ENCODE results near the gene MTA1. TPM values are rescaled to one million over a fixed set of nuclear protein-coding genes. Genes with fewer than 3 reads are reported as not detected.

Gene MTA1
- total RNA-seq, 1 donor from 2014 or later: 227 TPM

- Mint-ChIP-seq H3K4me3 (ENCODE audit: low read depth) (no peak overlapping the region), H3K4me1 (ENCODE audit: low read depth) (no peaks in the 10 kb centered on the region), H3K27ac (peak overlapping the region; percentile 41), H3K36me3 (ENCODE audit: insufficient read depth) (peaks cover 5% of the 10 kb centered on the region), H3K9me3 (ENCODE audit: low read depth) (no peaks in the 10 kb centered on the region), H3K27me3 (no peaks in the 10 kb centered on the region)
- no peak for TF ChIP-seq CTCF (IDR thresholded peaks at IDR 0.05; ENCODE audit: unreplicated experiment)
- DNase-seq (ENCODE audit: low spot score, unreplicated experiment): no peak
These were observed 31.3 kb upstream of the MTA1 start for GRCh38 chr14:105388110-105388951.

GRCh38 chr14:105388976-105389375 is 30.7 kb upstream of the MTA1 start:
- Mint-ChIP-seq H3K36me3 (ENCODE audit: insufficient read depth) (peaks cover 3% of the 10 kb centered on the region), H3K27me3 (no peaks in the 10 kb centered on the region), H3K4me3 (ENCODE audit: low read depth) (no peak overlapping the region), H3K4me1 (ENCODE audit: low read depth) (no peaks in the 10 kb centered on the region), H3K27ac (no peak overlapping the region), H3K9me3 (ENCODE audit: low read depth) (no peaks in the 10 kb centered on the region)
- no peak for TF ChIP-seq CTCF (IDR thresholded peaks at IDR 0.05; ENCODE audit: unreplicated experiment)
- no peak for DNase-seq (ENCODE audit: low spot score, unreplicated experiment)

GRCh38 chr14:105389534-105389933 is 30.1 kb upstream of the MTA1 start:
- no peak for TF ChIP-seq CTCF (IDR thresholded peaks at IDR 0.05; ENCODE audit: unreplicated experiment)
- Mint-ChIP-seq H3K9me3 (ENCODE audit: low read depth) (no peaks in the 10 kb centered on the region), H3K4me1 (ENCODE audit: low read depth) (no peaks in the 10 kb centered on the region), H3K27ac (no peak overlapping the region), H3K36me3 (ENCODE audit: insufficient read depth) (peaks cover 4% of the 10 kb centered on the region), H3K27me3 (no peaks in the 10 kb centered on the region), H3K4me3 (ENCODE audit: low read depth) (no peak overlapping the region)
- DNase-seq (ENCODE audit: low spot score, unreplicated experiment): no peak

GRCh38 chr14:105389976-105390848 is 29.4 kb upstream of the MTA1 start:
- DNase-seq (ENCODE audit: low spot score, unreplicated experiment): no peak
- no peak overlapping the region for H3K4me3 Mint-ChIP-seq (ENCODE audit: low read depth)
- H3K4me1 Mint-ChIP-seq (ENCODE audit: low read depth): no peaks in the 10 kb centered on the region
- H3K36me3 Mint-ChIP-seq (ENCODE audit: insufficient read depth): peaks cover 5% of the 10 kb centered on the region
- H3K27me3 Mint-ChIP-seq: no peaks in the 10 kb centered on the region
- H3K27ac Mint-ChIP-seq: peak overlapping the region; percentile 71
- no peak for TF ChIP-seq CTCF (IDR thresholded peaks at IDR 0.05; ENCODE audit: unreplicated experiment)
- H3K9me3 Mint-ChIP-seq (ENCODE audit: low read depth): no peaks in the 10 kb centered on the region

- Mint-ChIP-seq H3K27ac (no peak overlapping the region), H3K27me3 (no peaks in the 10 kb centered on the region), H3K9me3 (ENCODE audit: low read depth) (no peaks in the 10 kb centered on the region), H3K36me3 (ENCODE audit: insufficient read depth) (peaks cover 3% of the 10 kb centered on the region), H3K4me1 (ENCODE audit: low read depth) (no peaks in the 10 kb centered on the region), H3K4me3 (ENCODE audit: low read depth) (no peak overlapping the region)
- no peak for TF ChIP-seq CTCF (IDR thresholded peaks at IDR 0.05; ENCODE audit: unreplicated experiment)
- DNase-seq (ENCODE audit: low spot score, unreplicated experiment): no peak
These were observed 28.7 kb upstream of the MTA1 start for GRCh38 chr14:105390849-105391500.

Data from progenitor cell of endocrine pancreas (in vitro differentiated cells).